ENCODE data around the gene POU6F1.
A peak's percentile ranks its signal among the peaks of the same experiment; 100 is the strongest.

GRCh38 chr12:51188359-51189051 is 29.4 kb downstream of the POU6F1 start:
- no peak for TF ChIP-seq SIN3A (IDR thresholded peaks at IDR 0.05; ENCODE audit: low read depth, low read length)
- TF ChIP-seq RCOR1 (conservative IDR thresholded peaks at IDR 0.05; ENCODE audit: low read depth, low read length) = no peak
- peak; percentile 98 for TF ChIP-seq RUNX3 (IDR thresholded peaks at IDR 0.05; ENCODE audit: low read length)
- no peak for TF ChIP-seq STAT3 (IDR thresholded peaks at IDR 0.05; ENCODE audit: low read depth, low read length)
- no peak; the same call in 1 of the 2 replicates for TF ChIP-seq SMC3 (IDR thresholded peaks at IDR 0.05; ENCODE audit: borderline replicate concordance, low read length)
- TF ChIP-seq, protein P1, sequence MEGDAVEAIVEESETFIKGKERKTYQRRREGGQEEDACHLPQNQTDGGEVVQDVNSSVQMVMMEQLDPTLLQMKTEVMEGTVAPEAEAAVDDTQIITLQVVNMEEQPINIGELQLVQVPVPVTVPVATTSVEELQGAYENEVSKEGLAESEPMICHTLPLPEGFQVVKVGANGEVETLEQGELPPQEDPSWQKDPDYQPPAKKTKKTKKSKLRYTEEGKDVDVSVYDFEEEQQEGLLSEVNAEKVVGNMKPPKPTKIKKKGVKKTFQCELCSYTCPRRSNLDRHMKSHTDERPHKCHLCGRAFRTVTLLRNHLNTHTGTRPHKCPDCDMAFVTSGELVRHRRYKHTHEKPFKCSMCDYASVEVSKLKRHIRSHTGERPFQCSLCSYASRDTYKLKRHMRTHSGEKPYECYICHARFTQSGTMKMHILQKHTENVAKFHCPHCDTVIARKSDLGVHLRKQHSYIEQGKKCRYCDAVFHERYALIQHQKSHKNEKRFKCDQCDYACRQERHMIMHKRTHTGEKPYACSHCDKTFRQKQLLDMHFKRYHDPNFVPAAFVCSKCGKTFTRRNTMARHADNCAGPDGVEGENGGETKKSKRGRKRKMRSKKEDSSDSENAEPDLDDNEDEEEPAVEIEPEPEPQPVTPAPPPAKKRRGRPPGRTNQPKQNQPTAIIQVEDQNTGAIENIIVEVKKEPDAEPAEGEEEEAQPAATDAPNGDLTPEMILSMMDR (IDR thresholded peaks at IDR 0.05 in 2 of 3, conservative IDR thresholded peaks at IDR 0.05 in 1 of 3; ENCODE audit: control insufficient read depth in 2 of 3, extremely low read depth in 1 of 3, insufficient read depth in 1 of 3, low read depth in 3 of 3, low read length in 3 of 3) = no peak
- TF ChIP-seq CBX5 (IDR thresholded peaks at IDR 0.05; ENCODE audit: low read depth) = no peak
- no peak for TF ChIP-seq SUZ12 (IDR thresholded peaks at IDR 0.05; ENCODE audit: unreplicated experiment)
- TF ChIP-seq USF2 (IDR thresholded peaks at IDR 0.05; ENCODE audit: borderline replicate concordance, low read depth, low read length) = no peak
- no peak for TF ChIP-seq POLR2A (IDR thresholded peaks at IDR 0.05; ENCODE audit: low read depth, low read length)
- TF ChIP-seq EP300 (IDR thresholded peaks at IDR 0.05; ENCODE audit: borderline replicate concordance in 1 of 2, control insufficient read depth in 1 of 2, low read depth in 2 of 2, low read length in 2 of 2) = peak; percentile 32 to 43; a peak in 1 of 4 replicates
- TF ChIP-seq EZH2 (IDR thresholded peaks at IDR 0.05; ENCODE audit: borderline replicate concordance, control insufficient read depth, low read depth, low read length) = no peak
- no peak for TF ChIP-seq BACH1 (IDR thresholded peaks at IDR 0.05; ENCODE audit: borderline replicate concordance)
- TF ChIP-seq HSF1 (IDR thresholded peaks at IDR 0.05; ENCODE audit: low read depth, low read length) = no peak
